ENCODE measurements around the gene NR2C2AP. TPM values are rescaled to one million over a fixed set of nuclear protein-coding genes. Genes with fewer than 3 reads are reported as not detected.
A peak's percentile ranks its signal among the peaks of the same experiment; 100 is the strongest.

NR2C2AP gene
- total RNA-seq, 1 experiment from 2014 or later, result 32.3 TPM

GRCh38 chr19:19214892-19215291, 11.7 kb upstream of the NR2C2AP start:
- DNase-seq (ENCODE audit: low spot score), result peak; percentile 19

- no peak for DNase-seq (ENCODE audit: low spot score)
Measured at GRCh38 chr19:19214159-19214490, 10.9 kb upstream of the NR2C2AP start.

GRCh38 chr19:19213426-19214158, 10.4 kb upstream of the NR2C2AP start:
- no peak for DNase-seq (ENCODE audit: low spot score)

- no peak for DNase-seq (ENCODE audit: low spot score)
Measured at GRCh38 chr19:19212916-19213315, 9.7 kb upstream of the NR2C2AP start.

GRCh38 chr19:19211499-19212420, 8.5 kb upstream of the NR2C2AP start, which contains the start of gene NCAN:
TSS of gene NCAN (plus strand) at chr19:19211958. CDS start at chr19:19216954, 4,996 bp downstream.
- no peak for DNase-seq (ENCODE audit: low spot score)

GRCh38 chr19:19209372-19209771, 6.2 kb upstream of the NR2C2AP start:
- DNase-seq (ENCODE audit: low spot score), result no peak

- no peak for DNase-seq (ENCODE audit: low spot score)
Measured at GRCh38 chr19:19207637-19208572, 4.7 kb upstream of the NR2C2AP start.

GRCh38 chr19:19206938-19207337, 3.7 kb upstream of the NR2C2AP start:
- no peak for DNase-seq (ENCODE audit: low spot score)

- no peak for DNase-seq (ENCODE audit: low spot score)
Measured at GRCh38 chr19:19205416-19206410, 2.5 kb upstream of the NR2C2AP start.

GRCh38 chr19:19204181-19204580, 967 bp upstream of the NR2C2AP start:
- DNase-seq (ENCODE audit: low spot score), result no peak

GRCh38 chr19:19202707-19203011, 555 bp downstream of the NR2C2AP start:
- DNase-seq (ENCODE audit: low spot score), result no peak

GRCh38 chr19:19201697-19202630, 1.2 kb downstream of the NR2C2AP start:
- DNase-seq (ENCODE audit: low spot score), result no peak

GRCh38 chr19:19193926-19194325, 9.3 kb downstream of the NR2C2AP start:
- DNase-seq (ENCODE audit: low spot score), result no peak

GRCh38 chr19:19192910-19193423, 10.2 kb downstream of the NR2C2AP start:
- no peak for DNase-seq (ENCODE audit: low spot score)

GRCh38 chr19:19192078-19192882, 10.9 kb downstream of the NR2C2AP start, which contains the start of the genes BORCS8 and RFXANK:
TSS of gene BORCS8 (minus strand) at chr19:19192152. CDS start at chr19:19192117, 35 bp downstream.
TSS of gene RFXANK (plus strand) at chr19:19192258. CDS start at chr19:19193947, 1,689 bp downstream.
- peak; percentile 97 for DNase-seq (ENCODE audit: low spot score)

GRCh38 chr19:19191768-19192077, 11.5 kb downstream of the NR2C2AP start:
- no peak for DNase-seq (ENCODE audit: low spot score)

- DNase-seq (ENCODE audit: low spot score), result no peak
Measured at GRCh38 chr19:19186742-19187141, 16.5 kb downstream of the NR2C2AP start.

Measured in HT-29 (cell line).